Measurements from ENCODE around the gene MYO1E. TPM values are rescaled to one million over a fixed set of nuclear protein-coding genes. Genes with fewer than 3 reads are reported as not detected.

Gene MYO1E
- total and polyA plus RNA-seq, 2 of the 4 experiments (the other 2 are of a cell fraction): 13.4 to 37.3 TPM

DNA sequence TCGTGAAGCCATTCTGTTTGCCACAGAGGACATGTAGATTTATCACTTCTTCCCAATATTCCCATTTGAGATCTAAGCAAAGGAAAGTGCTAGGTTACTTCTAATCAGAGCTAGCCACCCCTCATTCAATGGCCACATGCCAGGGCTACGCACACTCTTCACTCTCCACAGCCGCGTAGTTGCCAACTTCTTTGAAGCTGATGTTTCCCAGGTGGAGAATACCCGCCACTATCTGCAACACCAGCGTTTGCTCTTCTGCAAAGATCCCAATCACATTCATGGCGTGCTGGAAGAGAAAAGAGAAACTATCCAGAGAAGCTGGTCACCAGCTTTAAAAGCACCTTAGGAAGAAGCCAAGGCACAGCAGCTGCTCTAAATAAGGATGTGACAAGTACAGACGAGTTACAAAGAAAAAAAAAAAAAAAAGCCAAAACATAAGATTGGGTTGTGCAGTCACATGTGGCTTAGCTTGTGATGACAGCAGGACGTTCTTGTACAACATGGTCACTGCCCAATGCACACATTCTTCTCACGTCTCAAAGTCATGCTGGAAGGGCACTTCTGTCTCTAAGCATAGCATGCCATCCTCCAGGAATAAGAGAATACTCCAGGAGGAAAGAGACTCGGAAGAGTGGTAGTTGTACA lies 149.6 kb downstream of the MYO1E start:
- intact Hi-C loops (cut with micrococcal nuclease) (loop anchor here (5.0 kb wide), 1 partner anchor 46 kb away; no protein-coding TSS in a partner anchor), dilution Hi-C loops (cut with HindIII; ENCODE audit: low sequenced_read_pairs, unreplicated experiment) (no loop called here), in situ Hi-C loops (cut with MboI; ENCODE audit: low sequenced_read_pairs) (no loop called here)
- peak overlapping the region; percentile 11 for H2BK5ac ChIP-seq (ENCODE audit: low read depth, low read length, poor library complexity, severe bottlenecking)
- no peaks in the 10 kb centered on the region for H4K20me1 ChIP-seq (ENCODE audit: insufficient read depth, low read length)
- H3K36me3 ChIP-seq (ENCODE audit: control insufficient read depth, insufficient read depth, low read length): peaks cover 17% of the 10 kb centered on the region
- peak overlapping the region; percentile 65 for H2BK120ac ChIP-seq (ENCODE audit: low read depth, low read length)
- H4K5ac ChIP-seq (ENCODE audit: low read depth, low read length): no peak overlapping the region
- no peaks in the 10 kb centered on the region; the same call in 1 of the 2 replicates for H3K4me1 ChIP-seq (ENCODE audit: control insufficient read depth, insufficient read depth, low read length)
- H2AK9ac ChIP-seq (replicated peaks; ENCODE audit: low read depth, low read length, poor library complexity): no peak overlapping the region
- no peak overlapping the region for H3K4me3 ChIP-seq (ENCODE audit: insufficient read depth, low read depth, low read length)
- no peaks in the 10 kb centered on the region for H3K27me3 ChIP-seq (ENCODE audit: control insufficient read depth, insufficient read depth, low read length)
- BruUV-seq (replicated peaks): no TSS peak
- H3K18ac ChIP-seq (ENCODE audit: low read depth, low read length): no peak overlapping the region
- ATAC-seq (ENCODE audit: low read depth) (no peak), DNase-seq (no peak)
- POLR2A ChIA-PET (ENCODE audit: unreplicated experiment): no interaction called here
- peak overlapping the region; percentile 67 for H3K4ac ChIP-seq (ENCODE audit: low read depth, low read length)
- no peak overlapping the region for H3K23ac ChIP-seq (ENCODE audit: low read depth, low read length)
- peak overlapping the region; percentile 92; the same call in 1 of the 2 replicates for H2AK5ac ChIP-seq (ENCODE audit: low read depth, low read length)
- no peak for TF ChIP-seq RCOR1 (IDR thresholded peaks at IDR 0.05; ENCODE audit: insufficient replicate concordance, low read length)
- TF ChIP-seq BHLHE40 (IDR thresholded peaks at IDR 0.05; ENCODE audit: low read depth, low read length): no peak
- TF ChIP-seq SMC3 (IDR thresholded peaks at IDR 0.05; ENCODE audit: low read depth, low read length): no peak
- no peak for TF ChIP-seq NFE2L2 (IDR thresholded peaks at IDR 0.05; ENCODE audit: low read depth, low read length)
- CTCF ChIA-PET: interaction anchor here (0.6 to 1.0 kb wide), 2 partner anchors 24 to 260 kb away, joined by 4 to 6 read pairs; no protein-coding TSS in a partner anchor
- WGBS, 2 experiments (ENCODE audit: extremely low coverage in 2 of 2, insufficient read length in 1 of 2): 100% methylated on average over 1 of the region's 11 CpGs; no CpG with 5 or more reads in 1 of the 2 experiments
- peak overlapping the region in 1 of 2 experiments; percentile 47; a peak in 1 of 4 replicates for H4K8ac ChIP-seq (ENCODE audit: low read depth in 2 of 2, low read length in 2 of 2)
- no peak overlapping the region for H2AFZ ChIP-seq (replicated peaks; ENCODE audit: low read length, poor library complexity)
- H3K14ac ChIP-seq (replicated peaks; ENCODE audit: low read depth, low read length): peak overlapping the region; percentile 51
- peak overlapping the region; percentile 65 for H4K91ac ChIP-seq (ENCODE audit: insufficient read depth, low read depth, low read length)
- no peak overlapping the region for H3K27ac ChIP-seq (ENCODE audit: insufficient read depth, low read length)
- H3K9me3 ChIP-seq (ENCODE audit: control insufficient read depth, insufficient read depth, low read length): no peaks in the 10 kb centered on the region
- no peak overlapping the region for H3K56ac ChIP-seq (ENCODE audit: extremely low read depth, insufficient read depth, low read length)
- H3K79me1 ChIP-seq (ENCODE audit: low read depth in 1 of 2, low read length in 2 of 2): peaks cover 8 to 19% of the 10 kb centered on the region in 2 experiments; a peak in 2 of 4 replicates
- peaks cover 12% of the 10 kb centered on the region for H3K9me1 ChIP-seq (ENCODE audit: insufficient read depth, low read length)
- no peak overlapping the region; the same call in 2 of the 3 replicates for H2BK15ac ChIP-seq (ENCODE audit: low read depth, low read length)
- H2BK20ac ChIP-seq (ENCODE audit: low read depth, low read length): peak overlapping the region; percentile 78
- no peak overlapping the region for H3K9ac ChIP-seq (ENCODE audit: low read depth, low read length)
- H3K4me2 ChIP-seq (ENCODE audit: low read depth, low read length): no peak overlapping the region

All from IMR-90 (cell line).